Thoracic aorta (tissue), 2 donors: ENCODE measurements around the gene DHRS12. TPM values are rescaled to one million over a fixed set of nuclear protein-coding genes. Genes with fewer than 3 reads are reported as not detected.

Experiments
- ATAC-seq: fragments of 150-250 bp; one replicate; pipeline ENCODE4 v1.8.0; 2017; ENCODE audit warnings: low read depth; ENCODE audit not compliant: insufficient number of reproducible peaks, low FRiP score
- DNase-seq: peaks from one replicate; pipeline ENCODE4 v3.0.0-alpha.2; 2020; ENCODE audit warnings: low spot score
- H3K27ac ChIP-seq, 2 donors: fragments of 200-600 bp; sonication (generic); 1 replicate in 1 of 2; 2 replicates in 1 of 2; pipeline ENCODE4 v1.5.1; 2016; ENCODE audit warnings: mild to moderate bottlenecking in 2 of 2, moderate library complexity in 2 of 2
- H3K27me3 ChIP-seq: fragments of 200-600 bp; sonication (generic); replicated peaks from 2 replicates; pipeline ENCODE4 v1.6.0; 2016; ENCODE audit warnings: mild to moderate bottlenecking; ENCODE audit not compliant: insufficient read depth
- H3K36me3 ChIP-seq: fragments of 200-600 bp; sonication (generic); one replicate; pipeline ENCODE4 v1.5.1; 2016
- H3K4me1 ChIP-seq, 2 donors: fragments of 200-600 bp; sonication (generic); 1 replicate in 1 of 2; 2 replicates in 1 of 2; pipeline versions ENCODE4 v1.5.1 to v1.6.0; 2016; ENCODE audit warnings: low read depth in 2 of 2, mild to moderate bottlenecking in 1 of 2; ENCODE audit not compliant: control insufficient read depth in 1 of 2
- H3K4me3 ChIP-seq: fragments of 200-600 bp; sonication (generic); 2 replicates; pipeline ENCODE4 v1.5.1; 2016; ENCODE audit warnings: mild to moderate bottlenecking
- H3K9me3 ChIP-seq: fragments of 200-600 bp; sonication (generic); 2 replicates; pipeline ENCODE4 v1.5.1; 2016
- total RNA-seq, 2 donors: library from RNA; depleted of rRNA; stranded (reverse); fragments of >200 nt; gene quantifications; one replicate each; pipeline versions ENCODE4 v1.1.0 to v1.2.3, GENCODE V29; 2016
- TF ChIP-seq, protein P1 (sequence below): fragments of 200-600 bp; sonication (generic); IDR thresholded peaks from one replicate; pipeline ENCODE4 v1.5.1; 2019; ENCODE audit warnings: antibody characterized with exemption

Gene DHRS12
- total RNA-seq, 2 donors from 2014 or later, result 4.9 to 13.3 TPM

DNA sequence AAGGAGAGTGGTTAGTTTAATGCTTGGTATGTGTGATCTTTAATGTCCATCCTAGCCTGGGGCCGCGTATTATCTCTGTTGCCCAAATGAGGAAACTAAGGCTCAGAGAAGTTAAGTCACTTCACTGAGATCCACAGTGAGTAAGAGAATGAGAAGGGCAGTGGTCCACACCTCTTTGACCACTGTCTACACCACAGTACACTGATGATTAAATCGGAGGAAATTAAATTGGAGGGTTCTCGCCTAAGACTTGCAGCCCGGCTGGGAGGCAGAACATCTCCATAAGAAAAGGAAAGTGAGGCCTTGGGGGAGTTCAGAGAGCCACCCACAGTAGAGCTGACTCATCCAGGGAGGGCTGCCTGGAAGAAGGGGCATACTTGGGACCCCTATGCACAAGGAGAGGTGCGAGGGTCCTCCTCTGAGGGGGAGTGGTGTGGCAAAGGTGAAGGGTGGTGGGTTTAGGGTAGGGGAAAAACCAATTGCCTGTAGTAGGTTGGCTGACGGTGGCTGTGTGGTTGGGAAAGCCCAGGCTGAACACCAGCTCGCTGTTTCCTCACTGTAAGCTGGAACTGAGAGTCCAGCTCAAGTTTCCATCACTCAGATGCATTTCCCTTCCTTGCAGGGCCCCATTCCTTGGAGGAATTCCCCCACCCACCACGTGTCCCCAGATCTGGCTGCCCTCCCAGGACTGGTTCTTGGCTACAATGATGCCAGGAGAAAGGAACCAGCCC lies 15.0 kb upstream of the DHRS12 start:
- ATAC-seq (peak; percentile 51), DNase-seq (no peak)
- Histone ChIP-seq H3K27me3 (no peaks in the 10 kb centered on the region), H3K4me1 (peaks cover 4 to 15% of the 10 kb centered on the region in 2 donors), H3K4me3 (no peak overlapping the region), H3K36me3 (no peaks in the 10 kb centered on the region), H3K9me3 (no peaks in the 10 kb centered on the region), H3K27ac (peak overlapping the region; percentile 18)
- TF ChIP-seq, protein P1, sequence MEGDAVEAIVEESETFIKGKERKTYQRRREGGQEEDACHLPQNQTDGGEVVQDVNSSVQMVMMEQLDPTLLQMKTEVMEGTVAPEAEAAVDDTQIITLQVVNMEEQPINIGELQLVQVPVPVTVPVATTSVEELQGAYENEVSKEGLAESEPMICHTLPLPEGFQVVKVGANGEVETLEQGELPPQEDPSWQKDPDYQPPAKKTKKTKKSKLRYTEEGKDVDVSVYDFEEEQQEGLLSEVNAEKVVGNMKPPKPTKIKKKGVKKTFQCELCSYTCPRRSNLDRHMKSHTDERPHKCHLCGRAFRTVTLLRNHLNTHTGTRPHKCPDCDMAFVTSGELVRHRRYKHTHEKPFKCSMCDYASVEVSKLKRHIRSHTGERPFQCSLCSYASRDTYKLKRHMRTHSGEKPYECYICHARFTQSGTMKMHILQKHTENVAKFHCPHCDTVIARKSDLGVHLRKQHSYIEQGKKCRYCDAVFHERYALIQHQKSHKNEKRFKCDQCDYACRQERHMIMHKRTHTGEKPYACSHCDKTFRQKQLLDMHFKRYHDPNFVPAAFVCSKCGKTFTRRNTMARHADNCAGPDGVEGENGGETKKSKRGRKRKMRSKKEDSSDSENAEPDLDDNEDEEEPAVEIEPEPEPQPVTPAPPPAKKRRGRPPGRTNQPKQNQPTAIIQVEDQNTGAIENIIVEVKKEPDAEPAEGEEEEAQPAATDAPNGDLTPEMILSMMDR, result no peak

GRCh38 chr13:51818276-51818675 lies 14.3 kb upstream of the DHRS12 start:
- no peak overlapping the region for H3K4me3 ChIP-seq
- H3K27me3 ChIP-seq, result no peaks in the 10 kb centered on the region
- H3K9me3 ChIP-seq, result no peaks in the 10 kb centered on the region
- ATAC-seq (no peak), DNase-seq (no peak)
- H3K27ac ChIP-seq, result peak overlapping the region in 1 of 2 donors; percentile 18
- H3K4me1 ChIP-seq, result peaks cover 4 to 15% of the 10 kb centered on the region in 2 donors
- H3K36me3 ChIP-seq, result no peaks in the 10 kb centered on the region
- TF ChIP-seq, protein P1, result no peak

GRCh38 chr13:51817717-51818116 lies 13.8 kb upstream of the DHRS12 start:
- DNase-seq (no peak), ATAC-seq (no peak)
- Histone ChIP-seq H3K27me3 (no peaks in the 10 kb centered on the region), H3K4me3 (no peak overlapping the region), H3K36me3 (no peaks in the 10 kb centered on the region), H3K27ac (no peak overlapping the region), H3K4me1 (peaks cover 4 to 15% of the 10 kb centered on the region in 2 donors), H3K9me3 (no peaks in the 10 kb centered on the region)
- TF ChIP-seq, protein P1, result no peak

- Histone ChIP-seq H3K36me3 (no peaks in the 10 kb centered on the region), H3K27ac (no peak overlapping the region), H3K4me1 (peaks cover 4 to 15% of the 10 kb centered on the region in 2 donors), H3K9me3 (no peaks in the 10 kb centered on the region), H3K27me3 (no peaks in the 10 kb centered on the region), H3K4me3 (no peak overlapping the region)
- DNase-seq (no peak), ATAC-seq (no peak)
- TF ChIP-seq, protein P1, result no peak
These were observed 12.8 kb upstream of the DHRS12 start for GRCh38 chr13:51816604-51817249.

- ATAC-seq (no peak), DNase-seq (no peak)
- TF ChIP-seq, protein P1, result no peak
- Histone ChIP-seq H3K4me3 (no peak overlapping the region), H3K36me3 (no peaks in the 10 kb centered on the region), H3K27ac (no peak overlapping the region), H3K9me3 (no peaks in the 10 kb centered on the region), H3K27me3 (no peaks in the 10 kb centered on the region), H3K4me1 (peaks cover 4 to 15% of the 10 kb centered on the region in 2 donors)
These were observed 11.9 kb upstream of the DHRS12 start for GRCh38 chr13:51815848-51816247.
